Measurements from ENCODE around the gene RDH16. TPM values are rescaled to one million over a fixed set of nuclear protein-coding genes. Genes with fewer than 3 reads are reported as not detected.

Gene RDH16
- total RNA-seq, 2 donors from 2014 or later, result 1.1 to 3.0 TPM

- Mint-ChIP-seq H3K27me3 (ENCODE audit: insufficient read depth) (peaks cover 9% of the 10 kb centered on the region), H3K9me3 (peaks cover 62% of the 10 kb centered on the region), H3K4me3 (no peak overlapping the region), H3K36me3 (ENCODE audit: low read depth) (no peaks in the 10 kb centered on the region), H3K4me1 (no peaks in the 10 kb centered on the region), H3K27ac (no peak overlapping the region)
- Histone ChIP-seq H3K4me3 (ENCODE audit: low read length) (no peak overlapping the region), H3K27me3 (ENCODE audit: control insufficient read depth, insufficient read depth, low read length, poor library complexity, severe bottlenecking) (no peaks in the 10 kb centered on the region), H3K4me1 (ENCODE audit: control insufficient read depth, insufficient read depth, low read length) (no peaks in the 10 kb centered on the region), H3K9ac (ENCODE audit: extremely low read depth, low read length, poor library complexity, severe bottlenecking) (no peak overlapping the region), H3K27ac (ENCODE audit: low read depth, low read length) (no peak overlapping the region), H3K36me3 (ENCODE audit: control insufficient read depth, insufficient read depth, low read length) (no peaks in the 10 kb centered on the region), H3K9me3 (ENCODE audit: control insufficient read depth, low read length) (peaks cover 19% of the 10 kb centered on the region)
- TF ChIP-seq CTCF (conservative IDR thresholded peaks at IDR 0.05), result no peak
- WGBS, 2 experiments (ENCODE audit: insufficient coverage in 1 of 2, insufficient read length in 1 of 2), result 40 to 67% methylated on average over 1 of the region's 1 CpG
- DNase-seq, result no peak
These were observed 54.0 kb downstream of the RDH16 start for GRCh38 chr12:56903374-56903773.

Other genes with a start within 250 kb of the RDH16 start
- 100 to 1,000 TPM; 817 to 958 TPM for gene NACA, start 232.3 kb downstream of the RDH16 start, total RNA-seq
- gene PRIM1, start 205.3 kb downstream of the RDH16 start, total RNA-seq, result 10 to 100 TPM; 34.8 to 44.2 TPM
- under 1 TPM; 0.57 to 0.89 TPM for gene HSD17B6, start 194.3 kb downstream of the RDH16 start, total RNA-seq
- gene SDR9C7, start 23.2 kb downstream of the RDH16 start, total RNA-seq, result not detected
- gene ZBTB39, start 48.9 kb upstream of the RDH16 start, total RNA-seq, result 10 to 100 TPM; 22.1 to 25.7 TPM
- gene TAC3, start 58.9 kb upstream of the RDH16 start, total RNA-seq, result 1 to 10 TPM; 1.8 to 5.4 TPM
- 1 to 10 TPM in 1 of 2 donors, under 1 TPM in 1; 0.77 to 1.7 TPM for gene MYO1A, start 92.5 kb upstream of the RDH16 start, total RNA-seq
- gene NEMP1, start 121.2 kb upstream of the RDH16 start, total RNA-seq, result 10 to 100 TPM; 36.3 to 52.6 TPM
- 10 to 100 TPM; 13.5 to 21.7 TPM for gene NAB2, start 131.5 kb upstream of the RDH16 start, total RNA-seq
- gene STAT6, start 153.8 kb upstream of the RDH16 start, total RNA-seq, result 100 to 1,000 TPM in 1 of 2 donors, 10 to 100 TPM in 1; 60.2 to 102 TPM
- gene LRP1, start 170.9 kb upstream of the RDH16 start, total RNA-seq, result 10 to 100 TPM; 74.5 to 87.7 TPM
- gene LRP1-AS, start 190.0 kb upstream of the RDH16 start, total RNA-seq, result not detected